ENCODE measurements around the gene CBARP.
"Not testable (repeated sequence)": the region's sequence is repeated elsewhere in the genome, so short reads cannot be mapped to it uniquely, and the experiment has no call there.

The CBARP gene

DNA sequence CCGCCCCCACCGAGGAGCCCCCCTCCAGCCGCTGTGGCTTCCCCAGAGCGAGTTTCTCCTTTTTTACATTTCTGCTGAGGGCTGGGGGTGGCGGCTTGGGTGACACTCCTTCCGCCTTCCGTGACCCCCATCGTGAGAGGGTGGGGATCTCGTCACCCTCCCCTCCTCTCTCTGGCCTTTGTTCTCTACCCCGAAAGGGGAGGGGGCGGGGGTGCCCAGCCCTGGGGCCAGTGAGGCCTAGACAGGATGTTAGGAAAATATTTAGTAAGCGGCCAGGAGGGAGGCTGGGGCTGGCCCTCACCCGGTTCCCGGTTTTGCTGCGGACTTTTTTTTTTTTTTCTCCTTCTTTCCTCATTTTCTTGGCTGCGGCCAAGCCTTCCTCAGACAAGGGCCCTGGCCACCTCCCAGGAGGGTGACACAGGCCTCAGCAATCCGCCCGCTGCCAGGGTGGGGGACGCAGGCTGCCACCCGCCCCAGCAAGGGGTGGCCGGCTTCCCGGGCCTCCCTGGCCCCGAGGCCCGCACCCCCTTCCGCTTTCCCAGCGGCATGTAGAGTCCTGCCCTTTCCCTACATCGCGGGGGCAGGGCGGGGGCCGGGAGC, 14.5 kb upstream of the CBARP start:
- DNase-seq (peak; percentile 82), ATAC-seq (peak; percentile 4)

- DNase-seq (peak; percentile 73), ATAC-seq (no peak)
Measured at GRCh38 chr19:1251330-1252220, 13.8 kb upstream of the CBARP start.

DNA sequence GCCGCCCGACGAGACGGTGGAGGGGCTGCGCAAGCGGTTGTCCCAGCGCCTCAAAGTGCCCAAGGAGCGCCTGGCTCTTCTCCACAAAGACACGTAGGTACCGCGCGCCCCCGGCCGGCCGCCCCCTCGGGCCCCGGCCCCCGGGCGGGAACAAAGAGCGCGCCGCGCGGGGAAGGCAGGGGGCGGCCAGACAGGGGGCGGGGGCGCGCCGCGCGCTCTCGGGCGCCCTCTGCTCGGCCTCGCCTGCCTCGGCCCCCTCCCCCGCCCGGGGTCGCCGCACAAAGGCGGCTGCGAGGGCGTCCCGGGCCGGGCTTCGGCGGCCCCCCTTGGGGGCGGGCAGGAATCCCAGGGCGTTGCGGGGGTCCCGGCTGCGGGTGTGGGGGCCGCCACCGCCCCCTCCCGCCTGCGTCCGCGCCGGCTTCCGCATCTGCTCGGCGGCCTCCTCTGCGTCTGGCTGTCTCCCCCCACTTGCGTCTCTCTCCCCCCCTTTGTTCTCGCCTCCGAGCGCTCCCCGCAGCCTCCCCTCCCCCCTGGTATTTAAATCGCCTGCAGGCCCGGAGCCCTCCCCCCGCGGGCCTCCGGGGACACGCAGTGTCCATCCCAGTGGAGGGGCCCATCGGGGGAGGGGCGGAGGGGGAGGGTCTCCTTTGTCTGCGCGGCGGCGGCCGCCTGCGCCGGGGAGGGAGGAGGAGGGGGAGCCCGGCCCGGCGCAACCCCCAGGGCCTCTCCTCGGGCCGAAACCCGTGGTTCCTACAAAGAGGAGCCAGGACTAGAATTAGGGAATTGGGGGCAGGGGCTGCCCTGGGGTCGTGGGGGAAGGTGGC, 12.8 kb upstream of the CBARP start:
- no peak for ATAC-seq

DNA sequence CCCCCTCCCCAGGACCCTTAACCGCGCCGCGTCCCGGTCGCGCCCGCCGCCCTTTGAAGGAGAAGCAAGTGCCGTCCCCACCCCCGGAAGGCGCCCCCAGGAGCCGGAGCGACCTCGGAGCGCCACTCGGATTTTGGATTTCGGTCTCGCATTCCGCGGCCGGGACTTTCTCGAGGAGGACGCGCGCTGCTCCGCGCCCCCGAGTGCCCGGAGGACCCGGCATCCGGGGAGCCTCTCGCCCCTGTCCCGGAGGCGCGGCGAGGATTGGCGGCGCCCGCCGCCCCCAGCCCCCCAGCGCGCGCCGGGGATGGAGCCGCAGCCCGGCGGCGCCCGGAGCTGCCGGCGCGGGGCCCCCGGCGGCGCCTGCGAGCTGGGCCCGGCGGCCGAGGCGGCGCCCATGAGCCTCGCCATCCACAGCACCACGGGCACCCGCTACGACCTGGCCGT, 12.2 kb upstream of the CBARP start:
- DNase-seq (no peak), ATAC-seq (no peak)

More for the DNA sequence above, 12.8 kb upstream of the CBARP start:
- DNase-seq = peak; percentile 60

GRCh38 chr19:1249298-1249989, 11.6 kb upstream of the CBARP start:
- ATAC-seq (peak; percentile 51), DNase-seq (peak; percentile 96)

DNA sequence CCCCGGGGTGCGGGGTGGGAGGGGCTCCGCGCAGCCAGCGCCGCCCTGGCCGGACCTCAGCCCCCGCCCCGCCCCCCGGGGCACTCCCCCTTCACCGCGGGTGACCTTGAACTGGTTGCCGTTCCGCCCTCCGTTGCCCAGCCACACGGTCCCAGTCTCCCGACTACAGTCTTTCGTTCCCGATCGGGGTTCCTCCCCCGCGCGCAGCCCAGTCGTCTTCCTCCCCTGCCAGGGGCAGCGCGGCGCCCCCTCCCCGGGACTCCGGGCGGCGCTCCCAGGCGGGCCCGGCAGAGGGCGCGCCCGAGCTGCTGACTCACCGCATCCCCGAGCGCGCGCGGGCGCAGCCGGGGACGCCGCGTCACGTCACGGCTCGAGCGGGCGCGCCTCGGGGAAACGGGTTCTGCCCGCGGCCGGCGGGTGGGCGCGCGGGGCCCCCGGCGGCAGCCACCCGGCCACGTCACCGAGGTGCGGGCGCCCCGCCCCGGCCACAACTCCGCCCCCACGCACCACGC, 11.0 kb upstream of the CBARP start:
- ATAC-seq (peak; percentile 7), DNase-seq (peak; percentile 88)

DNA sequence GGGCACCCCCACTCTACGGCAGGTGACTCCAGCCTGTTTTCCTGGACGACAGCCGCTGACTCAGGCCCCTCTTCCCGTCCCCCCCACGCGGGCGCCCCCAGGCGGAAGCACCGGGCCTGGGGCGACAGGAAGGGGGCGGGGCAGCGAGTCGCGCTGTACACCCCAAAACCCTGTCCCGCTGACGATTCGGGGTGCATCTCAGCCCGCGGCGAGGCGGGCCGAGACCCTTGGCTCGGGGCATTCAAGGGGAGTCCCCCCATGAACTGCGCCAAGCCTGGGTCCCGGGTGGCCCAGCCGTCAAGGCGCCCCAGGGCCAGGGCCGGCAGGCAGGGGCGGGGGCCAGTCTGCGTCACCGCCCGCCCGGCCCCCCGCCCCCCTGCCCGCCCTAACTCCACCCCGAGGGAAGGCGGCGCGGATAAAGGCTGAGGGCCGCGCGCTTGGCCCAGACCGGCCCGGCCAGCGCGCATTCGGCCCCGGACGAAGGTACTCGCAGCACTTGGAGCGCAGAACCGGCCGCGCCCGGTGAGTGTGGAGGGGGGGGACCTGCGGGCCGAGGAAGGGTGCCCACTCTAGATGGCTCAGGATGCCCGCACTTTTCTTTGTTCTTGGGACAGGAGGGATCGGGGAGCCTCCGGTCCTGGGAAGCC, 10.5 kb upstream of the CBARP start, which contains the start of gene MIDN:
Gene MIDN (plus strand): TSS at position 445 of the 647 bp plus-strand sequence. CDS start 1,714 bp downstream, outside the sequence.
- ATAC-seq (peak; percentile 5), DNase-seq (peak; percentile 81)

GRCh38 chr19:1247748-1248138, 9.9 kb upstream of the CBARP start:
- no peak for ATAC-seq
- DNase-seq = no peak

GRCh38 chr19:1246265-1247087, 8.7 kb upstream of the CBARP start:
- ATAC-seq, DNase-seq: not testable (repeated sequence)

GRCh38 chr19:1245494-1246264, 7.9 kb upstream of the CBARP start:
- ATAC-seq (no peak), DNase-seq (no peak)

DNA sequence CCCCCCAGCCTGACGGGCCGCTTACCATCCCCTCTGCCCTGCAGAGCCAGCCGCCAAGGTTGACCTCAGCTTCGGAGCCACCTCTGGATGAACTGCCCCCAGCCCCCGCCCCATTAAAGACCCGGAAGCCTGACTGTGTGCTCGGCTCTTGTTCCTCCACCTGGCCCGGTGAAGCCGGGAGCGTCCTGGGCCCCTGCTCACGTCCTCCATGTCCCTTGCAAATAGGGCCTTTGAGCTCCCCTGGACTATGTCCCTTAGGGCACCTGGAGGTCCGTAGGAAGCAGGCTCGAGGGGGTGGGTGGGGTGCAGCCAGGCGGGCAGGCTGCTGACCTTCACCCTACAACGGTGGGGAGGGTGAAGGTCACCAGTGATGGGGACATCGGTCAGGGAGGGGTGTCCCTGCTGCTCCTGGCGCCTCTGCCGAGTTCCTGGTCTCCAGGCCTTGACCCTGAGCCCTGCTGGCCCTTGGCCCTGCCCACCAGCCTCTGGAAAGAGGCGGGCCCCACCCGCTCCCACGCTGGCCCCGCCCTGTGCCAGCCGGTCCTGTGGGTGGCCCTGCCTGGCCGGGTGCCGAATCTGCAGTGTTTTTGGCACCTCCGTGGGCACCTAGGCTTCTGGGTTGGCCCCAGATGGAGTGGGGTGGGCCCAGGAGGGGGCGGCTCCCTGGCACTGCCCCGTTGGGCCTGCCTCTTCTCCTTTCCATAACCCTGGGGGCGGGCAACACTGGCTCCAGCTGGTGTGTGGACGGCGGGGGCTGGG, 7.1 kb upstream of the CBARP start:
- no peak for ATAC-seq
- peak; percentile 39 for DNase-seq

- peak; percentile 93 for DNase-seq
- ATAC-seq = peak; percentile 31
Measured at GRCh38 chr19:1243768-1244692, 6.2 kb upstream of the CBARP start.

DNA sequence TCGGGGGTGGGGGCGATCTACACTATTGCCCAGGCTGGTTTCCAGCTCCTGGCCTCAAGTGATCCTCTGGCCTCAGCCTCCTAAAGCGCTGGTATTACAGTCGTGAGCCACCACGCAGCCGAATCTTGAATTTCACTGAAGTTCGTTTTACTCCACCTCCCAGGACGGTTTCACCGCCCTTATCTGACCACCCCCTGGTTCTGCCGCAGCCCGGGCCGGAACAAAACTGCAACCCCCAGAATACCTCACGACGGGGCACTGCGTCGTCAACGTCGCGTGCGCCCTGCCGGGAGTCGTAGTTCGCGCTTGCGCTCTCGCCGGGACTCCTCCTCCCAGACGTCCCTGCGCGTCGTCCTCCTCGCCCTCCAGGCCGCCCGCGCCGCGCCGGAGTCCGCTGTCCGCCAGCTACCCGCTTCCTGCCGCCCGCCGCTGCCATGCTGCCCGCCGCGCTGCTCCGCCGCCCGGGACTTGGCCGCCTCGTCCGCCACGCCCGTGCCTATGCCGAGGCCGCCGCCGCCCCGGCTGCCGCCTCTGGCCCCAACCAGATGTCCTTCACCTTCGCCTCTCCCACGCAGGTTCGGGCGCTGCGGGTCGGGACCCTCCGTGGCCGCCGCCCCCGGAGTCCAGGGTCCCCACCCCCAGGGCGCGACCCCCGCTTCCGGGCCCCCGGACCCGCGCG, 3.8 kb upstream of the CBARP start, which contains the start of gene ATP5F1D:
Gene ATP5F1D (plus strand): TSS at position 335 of the 679 bp plus-strand sequence. CDS start 100 bp downstream, at position 435.
- DNase-seq = peak; percentile 95
- ATAC-seq = peak; percentile 76

DNA sequence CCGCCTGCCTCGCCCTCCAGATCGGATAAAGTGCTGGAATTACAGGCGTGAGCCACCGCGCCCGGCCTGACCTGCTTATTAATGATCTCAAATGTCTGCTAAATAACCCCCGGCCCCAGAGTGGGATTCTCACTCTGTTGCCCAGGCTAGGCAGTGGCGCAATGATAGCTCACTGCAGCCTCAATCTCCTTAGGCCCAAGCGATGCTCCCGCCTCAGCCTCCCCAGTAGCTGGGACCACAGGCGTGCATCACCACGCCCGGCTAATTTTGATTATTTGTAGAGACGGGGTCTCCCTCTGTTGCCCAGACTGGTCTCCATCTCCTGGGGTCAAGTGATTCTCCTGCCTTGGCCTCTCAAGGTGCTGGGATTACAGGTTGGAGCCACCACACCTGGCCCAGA, 3.1 kb upstream of the CBARP start:
- ATAC-seq (no peak), DNase-seq (no peak)

DNA sequence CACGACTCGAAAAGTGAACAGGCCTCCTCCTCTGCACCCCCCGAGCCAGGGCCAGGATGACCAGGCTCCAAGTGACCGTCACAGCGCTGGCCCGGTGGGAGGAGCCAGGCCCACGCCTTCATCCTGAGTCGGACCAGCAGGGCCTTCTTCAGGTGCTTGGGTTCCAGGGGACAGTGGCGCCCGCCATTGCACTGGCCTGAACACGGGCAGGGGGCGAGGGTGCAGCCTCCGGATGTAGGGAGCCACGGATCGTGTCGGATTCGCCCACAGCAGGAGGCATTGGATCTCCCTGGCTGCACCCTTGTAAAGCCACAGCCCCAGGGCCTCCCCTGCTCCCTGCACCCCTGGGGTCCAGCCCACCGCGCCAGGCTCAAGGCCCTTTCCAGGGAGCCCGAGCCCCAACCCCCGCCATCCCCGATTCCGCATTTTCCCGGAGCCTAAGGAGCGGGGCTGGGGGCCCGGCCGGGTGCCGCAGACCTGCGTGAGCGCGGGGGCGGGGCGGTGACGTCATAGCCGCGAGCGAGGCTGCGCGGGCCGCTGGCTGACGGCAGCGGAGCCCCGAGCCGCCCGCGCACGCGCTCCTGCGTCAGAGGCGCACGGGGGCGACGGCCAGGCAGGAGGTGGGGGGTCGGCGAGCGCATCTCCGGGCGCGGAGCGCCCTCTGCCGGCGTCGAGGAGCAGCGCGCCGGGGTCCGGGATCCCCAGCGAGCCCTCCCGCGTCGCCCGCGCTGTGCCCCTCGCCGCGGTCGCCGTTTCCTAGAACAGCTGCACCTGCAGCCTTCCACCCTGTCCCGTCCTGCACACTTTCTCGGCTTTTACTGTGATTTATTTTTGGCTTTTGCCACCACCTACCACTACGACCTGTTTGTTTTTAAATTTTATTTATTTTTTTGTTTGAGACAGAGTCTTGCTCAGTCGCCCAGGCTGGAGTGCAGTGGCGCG, 2.3 kb upstream of the CBARP start:
- DNase-seq (peak; percentile 97), ATAC-seq (peak; percentile 51)

DNA sequence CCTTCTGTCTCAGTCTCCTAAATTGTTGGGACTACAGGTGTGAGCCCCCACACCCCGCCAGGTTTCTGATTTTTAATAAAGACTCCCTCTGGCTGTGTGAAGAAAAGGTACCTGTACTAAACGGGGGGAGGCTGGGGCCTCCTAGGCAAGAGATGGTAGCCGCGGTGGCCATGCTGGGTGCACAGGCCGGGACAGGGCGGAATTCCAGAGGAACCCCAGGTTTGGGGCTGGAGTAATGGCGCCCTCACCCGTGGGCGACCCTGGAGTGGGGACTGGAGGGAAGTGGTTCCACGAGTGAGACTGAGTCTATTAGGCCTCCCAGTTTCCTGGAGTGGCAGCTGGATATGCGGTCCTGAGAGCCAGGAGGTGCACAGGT, 1.6 kb upstream of the CBARP start:
- no peak for DNase-seq
- ATAC-seq = no peak

Data from stimulated activated naive CD8-positive, alpha-beta T cell treated with anti-CD3 and anti-CD28 coated beads, Interleukin-15, Interleukin-2, amounts not matched to agents 100 U/mL and 50 U/mL, for 24 hours (primary cell).